ENCODE results near the gene PIEZO2.
"Not testable (repeated sequence)": the region's sequence is repeated elsewhere in the genome, so short reads cannot be mapped to it uniquely, and the experiment has no call there.

PIEZO2 gene

GRCh38 chr18:10919851-10920250 is 229.5 kb downstream of the PIEZO2 start:
- H3K4me3 ChIP-seq (replicated peaks; ENCODE audit: insufficient read depth, low read length): no peak overlapping the region
- DNase-seq (ENCODE audit: low read depth in 1 of 2, low spot score in 1 of 2): no peak
- peaks cover 8% of the 10 kb centered on the region for H3K27me3 ChIP-seq (ENCODE audit: insufficient read depth, poor library complexity, severe bottlenecking)
- H3K27ac ChIP-seq (replicated peaks): no peak overlapping the region
- TF ChIP-seq GABPA (IDR thresholded peaks at IDR 0.05; ENCODE audit: low read depth) (no peak), CTCF (IDR thresholded peaks at IDR 0.05; ENCODE audit: insufficient read depth, low read length) (no peak), POLR2AphosphoS5 (IDR thresholded peaks at IDR 0.05; ENCODE audit: low read depth) (no peak), SPI1 (IDR thresholded peaks at IDR 0.05; ENCODE audit: borderline replicate concordance, low read depth) (no peak)
- TF ChIP-seq, protein P1, sequence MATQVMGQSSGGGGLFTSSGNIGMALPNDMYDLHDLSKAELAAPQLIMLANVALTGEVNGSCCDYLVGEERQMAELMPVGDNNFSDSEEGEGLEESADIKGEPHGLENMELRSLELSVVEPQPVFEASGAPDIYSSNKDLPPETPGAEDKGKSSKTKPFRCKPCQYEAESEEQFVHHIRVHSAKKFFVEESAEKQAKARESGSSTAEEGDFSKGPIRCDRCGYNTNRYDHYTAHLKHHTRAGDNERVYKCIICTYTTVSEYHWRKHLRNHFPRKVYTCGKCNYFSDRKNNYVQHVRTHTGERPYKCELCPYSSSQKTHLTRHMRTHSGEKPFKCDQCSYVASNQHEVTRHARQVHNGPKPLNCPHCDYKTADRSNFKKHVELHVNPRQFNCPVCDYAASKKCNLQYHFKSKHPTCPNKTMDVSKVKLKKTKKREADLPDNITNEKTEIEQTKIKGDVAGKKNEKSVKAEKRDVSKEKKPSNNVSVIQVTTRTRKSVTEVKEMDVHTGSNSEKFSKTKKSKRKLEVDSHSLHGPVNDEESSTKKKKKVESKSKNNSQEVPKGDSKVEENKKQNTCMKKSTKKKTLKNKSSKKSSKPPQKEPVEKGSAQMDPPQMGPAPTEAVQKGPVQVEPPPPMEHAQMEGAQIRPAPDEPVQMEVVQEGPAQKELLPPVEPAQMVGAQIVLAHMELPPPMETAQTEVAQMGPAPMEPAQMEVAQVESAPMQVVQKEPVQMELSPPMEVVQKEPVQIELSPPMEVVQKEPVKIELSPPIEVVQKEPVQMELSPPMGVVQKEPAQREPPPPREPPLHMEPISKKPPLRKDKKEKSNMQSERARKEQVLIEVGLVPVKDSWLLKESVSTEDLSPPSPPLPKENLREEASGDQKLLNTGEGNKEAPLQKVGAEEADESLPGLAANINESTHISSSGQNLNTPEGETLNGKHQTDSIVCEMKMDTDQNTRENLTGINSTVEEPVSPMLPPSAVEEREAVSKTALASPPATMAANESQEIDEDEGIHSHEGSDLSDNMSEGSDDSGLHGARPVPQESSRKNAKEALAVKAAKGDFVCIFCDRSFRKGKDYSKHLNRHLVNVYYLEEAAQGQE (IDR thresholded peaks at IDR 0.05; ENCODE audit: insufficient replicate concordance, low read depth): no peak

DNA sequence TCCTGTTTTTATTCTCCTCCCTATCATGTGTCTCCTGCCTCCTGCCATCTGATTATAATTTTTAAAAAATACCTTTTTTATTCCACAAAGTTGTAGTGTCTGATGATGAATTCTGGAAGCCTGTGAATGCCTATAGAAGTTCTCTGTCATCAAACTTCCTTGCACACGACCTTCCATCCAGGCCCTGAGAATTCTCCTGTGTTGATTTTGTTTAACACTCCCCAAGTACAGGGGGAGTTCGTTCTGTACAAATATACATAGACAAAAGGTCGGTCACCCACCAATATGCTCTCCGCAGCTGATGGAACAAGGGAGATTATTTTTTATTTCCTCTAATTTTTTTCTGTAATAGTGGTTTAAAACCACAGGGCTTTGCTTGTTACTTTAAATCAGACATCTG is 232.5 kb downstream of the PIEZO2 start:
- TF ChIP-seq SPI1 (IDR thresholded peaks at IDR 0.05; ENCODE audit: borderline replicate concordance, low read depth) (no peak), CTCF (IDR thresholded peaks at IDR 0.05; ENCODE audit: insufficient read depth, low read length) (no peak), POLR2AphosphoS5 (IDR thresholded peaks at IDR 0.05; ENCODE audit: low read depth) (no peak), GABPA (IDR thresholded peaks at IDR 0.05; ENCODE audit: low read depth) (no peak)
- TF ChIP-seq, protein P1 (IDR thresholded peaks at IDR 0.05; ENCODE audit: insufficient replicate concordance, low read depth): no peak
- H3K27ac ChIP-seq (replicated peaks): no peak overlapping the region

GRCh38 chr18:10916387-10916786 is 233.0 kb downstream of the PIEZO2 start:
- H3K27ac ChIP-seq (replicated peaks): no peak overlapping the region
- H3K4me3 ChIP-seq (replicated peaks; ENCODE audit: insufficient read depth, low read length): no peak overlapping the region
- no peaks in the 10 kb centered on the region for H3K27me3 ChIP-seq (ENCODE audit: insufficient read depth, poor library complexity, severe bottlenecking)
- no peak for DNase-seq (ENCODE audit: low read depth in 1 of 2, low spot score in 1 of 2)
- TF ChIP-seq GABPA (IDR thresholded peaks at IDR 0.05; ENCODE audit: low read depth) (no peak), SPI1 (IDR thresholded peaks at IDR 0.05; ENCODE audit: borderline replicate concordance, low read depth) (no peak), POLR2AphosphoS5 (IDR thresholded peaks at IDR 0.05; ENCODE audit: low read depth) (no peak), CTCF (IDR thresholded peaks at IDR 0.05; ENCODE audit: insufficient read depth, low read length) (no peak)
- TF ChIP-seq, protein P1 (IDR thresholded peaks at IDR 0.05; ENCODE audit: insufficient replicate concordance, low read depth): no peak

More for the DNA sequence above, 232.5 kb downstream of the PIEZO2 start:
- DNase-seq (ENCODE audit: low read depth in 1 of 2, low spot score in 1 of 2): no peak
- Histone ChIP-seq H3K4me3 (replicated peaks; ENCODE audit: insufficient read depth, low read length) (no peak overlapping the region), H3K27me3 (ENCODE audit: insufficient read depth, poor library complexity, severe bottlenecking) (no peaks in the 10 kb centered on the region)

- not testable (repeated sequence) for H3K27me3 ChIP-seq (ENCODE audit: insufficient read depth, poor library complexity, severe bottlenecking); H3K4me3 ChIP-seq (replicated peaks; ENCODE audit: insufficient read depth, low read length); H3K27ac ChIP-seq (replicated peaks); DNase-seq (ENCODE audit: low read depth in 1 of 2, low spot score in 1 of 2)
Observed at GRCh38 chr18:10915748-10916147, 233.6 kb downstream of the PIEZO2 start.

DNA sequence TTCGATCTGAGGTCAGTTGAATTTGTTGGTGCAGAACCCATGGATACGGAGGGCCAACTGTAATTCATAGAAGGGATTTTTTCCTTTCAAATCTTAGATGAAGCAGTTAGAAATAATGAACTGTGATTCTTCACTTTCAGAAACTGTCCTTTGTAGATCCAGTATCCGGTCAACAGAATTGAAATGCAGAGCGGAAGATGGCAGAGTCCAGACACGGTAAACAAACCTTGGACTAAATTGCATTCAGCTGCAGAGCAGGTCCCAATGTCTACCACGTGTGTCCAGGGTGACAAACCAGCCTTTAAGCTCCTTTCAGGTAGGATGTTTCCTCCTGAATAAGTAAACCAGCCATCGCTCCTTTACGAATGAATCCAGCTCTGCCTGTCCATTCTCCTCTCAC is 234.8 kb downstream of the PIEZO2 start:
- not testable (repeated sequence) for H3K27ac ChIP-seq (replicated peaks); DNase-seq (ENCODE audit: low read depth in 1 of 2, low spot score in 1 of 2); H3K27me3 ChIP-seq (ENCODE audit: insufficient read depth, poor library complexity, severe bottlenecking); H3K4me3 ChIP-seq (replicated peaks; ENCODE audit: insufficient read depth, low read length)
